Panc1 (cell line): ENCODE data around the gene OCEL1. TPM values are rescaled to one million over a fixed set of nuclear protein-coding genes. Genes with fewer than 3 reads are reported as not detected.

Experiments used
- ATAC-seq: fragments of 200-7000 bp; cut with Tn5 transposase; 2 replicates; pipeline ENCODE4 v1.9.1; 2020; ENCODE audit warnings: mild to moderate bottlenecking, moderate library complexity
- BruUV-seq: library from RNA; stranded (reverse); fragments of 400-500 nt; replicated peaks from 2 replicates; lab custom pipeline; 2021; lab: Mats Ljungman, UMichigan
- CTCF ChIA-PET: fragments of 300-600 bp; sonication (Branson Sonifier 250); formaldehyde crosslinking; loops from one replicate; lab custom pipeline; 2022; ENCODE audit warnings: antibody characterized with exemption; lab: Charles Lee
- POLR2A ChIA-PET: fragments of 300-600 bp; sonication (Branson Sonifier 250); formaldehyde crosslinking; loops from one replicate; lab custom pipeline; 2022; ENCODE audit warnings: antibody characterized with exemption; lab: Charles Lee
- DNase-seq: peaks from one replicate; pipeline ENCODE4 v3.0.0-alpha.2; 2010; ENCODE audit warnings: low read depth, low spot score
- H3K27ac ChIP-seq: 2 replicates; pipeline ENCODE4 v1.5.1; 2011; ENCODE audit warnings: mild to moderate bottlenecking, low read length, inconsistent platforms
- H3K27me3 ChIP-seq: fragments of 200-500 bp; sonication (Bioruptor generic); 2 replicates; pipeline ENCODE4 v1.6.0; 2014; ENCODE audit warnings: low read length, inconsistent platforms; ENCODE audit not compliant: control insufficient read depth, insufficient read depth
- H3K36me3 ChIP-seq: fragments of 200-500 bp; sonication (Bioruptor generic); 2 replicates; pipeline ENCODE4 v1.5.1; 2014; ENCODE audit warnings: inconsistent platforms, mild to moderate bottlenecking, low read length, moderate library complexity; ENCODE audit not compliant: control insufficient read depth, insufficient read depth
- H3K4me1 ChIP-seq: 2 replicates; pipeline ENCODE4 v1.5.1; 2011; ENCODE audit warnings: inconsistent platforms, mild to moderate bottlenecking, low read length, moderate library complexity; ENCODE audit not compliant: control insufficient read depth, insufficient read depth
- H3K4me3 ChIP-seq, 2 experiments: 2 replicates each; pipeline ENCODE4 v1.5.1; 2011 to 2012; ENCODE audit warnings: low read depth in 2 of 2, low read length in 2 of 2, mild to moderate bottlenecking in 2 of 2, inconsistent platforms in 1 of 2, moderate library complexity in 1 of 2
- H3K9me3 ChIP-seq: fragments of 200-500 bp; sonication (Bioruptor generic); 2 replicates; pipeline ENCODE4 v1.5.1; 2014; ENCODE audit warnings: low read depth, mild to moderate bottlenecking, inconsistent platforms, low read length, moderate library complexity; ENCODE audit not compliant: control insufficient read depth, insufficient read depth
- POLR2AphosphoS5 ChIP-seq: IDR thresholded peaks from 2 replicates; pipeline ENCODE4 v1.6.1; 2012; ENCODE audit warnings: mild to moderate bottlenecking, low read depth, low read length, moderate library complexity
- SIN3A ChIP-seq: IDR thresholded peaks from 2 replicates; pipeline ENCODE4 v1.6.1; 2012; ENCODE audit warnings: low read depth, mild to moderate bottlenecking, low read length, moderate library complexity, borderline replicate concordance; ENCODE audit not compliant: insufficient read depth
- TCF7L2 ChIP-seq: IDR thresholded peaks from 2 replicates; pipeline ENCODE4 v1.6.1; 2011; ENCODE audit warnings: mild to moderate bottlenecking, low read depth, low read length, inconsistent platforms
- in situ Hi-C: cut with HindIII; loops from 2 replicates; pipeline ENCODE4 v1.10.0; 2016; ENCODE audit warnings: low sequenced_read_pairs, low pct_unique_long_range_greater_than_20kb
- intact Hi-C: fragments of 100-400 bp; cut with micrococcal nuclease; formaldehyde crosslinking; loops from one replicate; pipeline ENCODE4 v1.10.0; 2022; ENCODE audit not compliant: unreplicated experiment
- total RNA-seq: library from RNA; stranded (reverse); gene quantifications from one replicate; pipeline ENCODE4 v1.2.1, GENCODE V29; 2021; ENCODE audit not compliant: unreplicated experiment
- TF ChIP-seq, protein P1 (sequence below), 2 experiments: IDR thresholded peaks; 2 replicates each; pipeline ENCODE4 v1.6.1; 2011 to 2012; ENCODE audit warnings: low read depth in 2 of 2, control low read depth in 1 of 2, low read length in 1 of 2, mild to moderate bottlenecking in 1 of 2, moderate library complexity in 1 of 2; ENCODE audit not compliant: insufficient read depth in 1 of 2
- TF ChIP-seq, protein P2 (sequence below): fragments of 450-650 bp; IDR thresholded peaks from 2 replicates; pipeline ENCODE4 v1.5.1; 2017; ENCODE audit warnings: mild to moderate bottlenecking

Gene OCEL1
- total RNA-seq, 1 experiment from 2014 or later, result 37.1 TPM

DNA sequence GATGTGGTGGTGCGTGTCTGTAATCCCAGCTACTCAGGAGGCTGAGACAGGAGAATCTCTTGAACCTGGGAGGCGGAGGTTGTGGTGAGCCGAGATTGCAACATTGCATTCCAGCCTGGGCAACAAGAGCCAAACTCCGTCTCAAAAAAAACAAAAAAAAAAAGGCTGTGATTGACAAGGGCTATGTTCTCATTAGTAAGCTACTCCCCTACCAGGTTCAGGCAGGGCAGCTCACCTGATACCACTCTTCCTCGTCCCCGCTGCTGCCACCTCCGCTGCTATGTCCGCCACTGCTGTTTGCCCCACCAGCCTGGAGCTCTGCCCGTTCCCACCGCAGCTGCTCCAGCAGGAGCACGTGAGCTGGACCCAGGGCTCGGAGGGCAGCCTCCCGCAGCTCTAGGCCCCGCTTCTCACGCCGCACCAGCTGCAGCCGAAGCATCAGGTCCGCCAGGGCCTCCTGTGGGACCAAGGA is 29.2 kb downstream of the OCEL1 start:
- no peak for ATAC-seq
- no TSS peak for BruUV-seq
- no peak for TF ChIP-seq TCF7L2
- no peak for TF ChIP-seq SIN3A
- no peak for TF ChIP-seq POLR2AphosphoS5
- TF ChIP-seq, protein P1, sequence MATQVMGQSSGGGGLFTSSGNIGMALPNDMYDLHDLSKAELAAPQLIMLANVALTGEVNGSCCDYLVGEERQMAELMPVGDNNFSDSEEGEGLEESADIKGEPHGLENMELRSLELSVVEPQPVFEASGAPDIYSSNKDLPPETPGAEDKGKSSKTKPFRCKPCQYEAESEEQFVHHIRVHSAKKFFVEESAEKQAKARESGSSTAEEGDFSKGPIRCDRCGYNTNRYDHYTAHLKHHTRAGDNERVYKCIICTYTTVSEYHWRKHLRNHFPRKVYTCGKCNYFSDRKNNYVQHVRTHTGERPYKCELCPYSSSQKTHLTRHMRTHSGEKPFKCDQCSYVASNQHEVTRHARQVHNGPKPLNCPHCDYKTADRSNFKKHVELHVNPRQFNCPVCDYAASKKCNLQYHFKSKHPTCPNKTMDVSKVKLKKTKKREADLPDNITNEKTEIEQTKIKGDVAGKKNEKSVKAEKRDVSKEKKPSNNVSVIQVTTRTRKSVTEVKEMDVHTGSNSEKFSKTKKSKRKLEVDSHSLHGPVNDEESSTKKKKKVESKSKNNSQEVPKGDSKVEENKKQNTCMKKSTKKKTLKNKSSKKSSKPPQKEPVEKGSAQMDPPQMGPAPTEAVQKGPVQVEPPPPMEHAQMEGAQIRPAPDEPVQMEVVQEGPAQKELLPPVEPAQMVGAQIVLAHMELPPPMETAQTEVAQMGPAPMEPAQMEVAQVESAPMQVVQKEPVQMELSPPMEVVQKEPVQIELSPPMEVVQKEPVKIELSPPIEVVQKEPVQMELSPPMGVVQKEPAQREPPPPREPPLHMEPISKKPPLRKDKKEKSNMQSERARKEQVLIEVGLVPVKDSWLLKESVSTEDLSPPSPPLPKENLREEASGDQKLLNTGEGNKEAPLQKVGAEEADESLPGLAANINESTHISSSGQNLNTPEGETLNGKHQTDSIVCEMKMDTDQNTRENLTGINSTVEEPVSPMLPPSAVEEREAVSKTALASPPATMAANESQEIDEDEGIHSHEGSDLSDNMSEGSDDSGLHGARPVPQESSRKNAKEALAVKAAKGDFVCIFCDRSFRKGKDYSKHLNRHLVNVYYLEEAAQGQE (IDR thresholded peaks at IDR 0.05; ENCODE audit: insufficient read depth in 1 of 2, low read depth in 2 of 2, low read length in 1 of 2), result no peak
- TF ChIP-seq, protein P2, sequence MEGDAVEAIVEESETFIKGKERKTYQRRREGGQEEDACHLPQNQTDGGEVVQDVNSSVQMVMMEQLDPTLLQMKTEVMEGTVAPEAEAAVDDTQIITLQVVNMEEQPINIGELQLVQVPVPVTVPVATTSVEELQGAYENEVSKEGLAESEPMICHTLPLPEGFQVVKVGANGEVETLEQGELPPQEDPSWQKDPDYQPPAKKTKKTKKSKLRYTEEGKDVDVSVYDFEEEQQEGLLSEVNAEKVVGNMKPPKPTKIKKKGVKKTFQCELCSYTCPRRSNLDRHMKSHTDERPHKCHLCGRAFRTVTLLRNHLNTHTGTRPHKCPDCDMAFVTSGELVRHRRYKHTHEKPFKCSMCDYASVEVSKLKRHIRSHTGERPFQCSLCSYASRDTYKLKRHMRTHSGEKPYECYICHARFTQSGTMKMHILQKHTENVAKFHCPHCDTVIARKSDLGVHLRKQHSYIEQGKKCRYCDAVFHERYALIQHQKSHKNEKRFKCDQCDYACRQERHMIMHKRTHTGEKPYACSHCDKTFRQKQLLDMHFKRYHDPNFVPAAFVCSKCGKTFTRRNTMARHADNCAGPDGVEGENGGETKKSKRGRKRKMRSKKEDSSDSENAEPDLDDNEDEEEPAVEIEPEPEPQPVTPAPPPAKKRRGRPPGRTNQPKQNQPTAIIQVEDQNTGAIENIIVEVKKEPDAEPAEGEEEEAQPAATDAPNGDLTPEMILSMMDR, result no peak
- no peak overlapping the region for H3K27ac ChIP-seq
- intact Hi-C loops (no loop called here), in situ Hi-C loops (no loop called here)
- CTCF ChIA-PET, result interaction anchor here (0.7 kb wide), 1 partner anchor 14 kb away, joined by 3 read pairs; no protein-coding TSS in a partner anchor
- H3K9me3 ChIP-seq, result no peaks in the 10 kb centered on the region
- H3K27me3 ChIP-seq, result no peaks in the 10 kb centered on the region
- H3K36me3 ChIP-seq, result no peaks in the 10 kb centered on the region
- H3K4me3 ChIP-seq, result no peak overlapping the region
- H3K4me1 ChIP-seq, result no peaks in the 10 kb centered on the region
- DNase-seq, result no peak
- POLR2A ChIA-PET, result no interaction called here

DNA sequence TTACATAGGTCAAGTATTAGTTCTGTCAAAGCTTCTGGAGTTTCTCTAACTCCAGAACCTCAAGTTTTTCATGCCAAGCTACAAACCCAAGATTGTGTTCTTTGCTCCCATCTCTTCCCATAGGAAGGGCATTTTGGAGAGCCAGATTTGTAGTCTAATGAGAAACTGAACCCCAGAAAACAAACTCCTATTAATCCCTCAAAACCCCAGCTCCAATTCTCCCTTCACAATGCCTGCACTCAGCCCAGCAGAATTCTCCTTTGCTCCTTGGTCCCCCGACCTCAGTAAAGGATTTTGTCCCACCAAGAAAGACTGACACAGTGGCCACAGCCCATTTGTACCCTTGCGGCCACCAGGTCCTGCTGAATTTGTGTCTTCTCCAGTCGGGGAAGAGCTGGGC is 30.1 kb downstream of the OCEL1 start:
- CTCF ChIA-PET, result no interaction called here
- in situ Hi-C loops (no loop called here), intact Hi-C loops (no loop called here)
- Histone ChIP-seq H3K4me3 (no peak overlapping the region), H3K36me3 (no peaks in the 10 kb centered on the region), H3K27me3 (no peaks in the 10 kb centered on the region), H3K27ac (no peak overlapping the region), H3K4me1 (no peaks in the 10 kb centered on the region), H3K9me3 (no peaks in the 10 kb centered on the region)
- no peak for DNase-seq
- no TSS peak for BruUV-seq
- POLR2A ChIA-PET, result no interaction called here
- TF ChIP-seq, protein P2, result no peak
- no peak for TF ChIP-seq TCF7L2
- TF ChIP-seq POLR2AphosphoS5, result no peak
- TF ChIP-seq SIN3A, result no peak
- TF ChIP-seq, protein P1 (IDR thresholded peaks at IDR 0.05; ENCODE audit: insufficient read depth in 1 of 2, low read depth in 2 of 2, low read length in 1 of 2), result no peak
- ATAC-seq, result no peak
